ENCODE data around the gene TENM3.
"Not testable (repeated sequence)": the region's sequence is repeated elsewhere in the genome, so short reads cannot be mapped to it uniquely, and the experiment has no call there.

TENM3 gene

DNA sequence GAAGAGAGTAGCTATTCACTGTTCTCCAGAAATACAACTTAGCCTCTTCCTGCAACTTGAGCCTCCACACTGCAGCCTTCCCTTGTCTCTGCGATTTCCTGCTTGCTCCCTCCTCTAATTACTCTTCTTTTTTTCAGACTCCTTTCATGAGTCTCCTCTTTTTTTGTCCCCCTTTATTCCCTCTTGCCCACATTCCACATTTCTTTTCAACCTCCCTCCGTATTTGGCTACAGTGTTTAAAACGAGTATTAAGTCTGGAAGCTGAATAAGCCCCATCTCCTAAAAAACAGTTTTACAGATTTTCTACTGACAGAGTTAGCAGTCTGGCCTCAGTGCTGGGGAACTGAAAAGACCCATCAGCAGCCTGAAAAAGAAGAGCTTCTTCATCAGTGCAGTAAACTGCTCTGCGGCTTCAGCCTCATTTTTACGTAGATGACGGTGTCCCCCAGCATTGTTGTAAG lies 141.5 kb downstream of the TENM3 start:
- TF ChIP-seq, protein P1, sequence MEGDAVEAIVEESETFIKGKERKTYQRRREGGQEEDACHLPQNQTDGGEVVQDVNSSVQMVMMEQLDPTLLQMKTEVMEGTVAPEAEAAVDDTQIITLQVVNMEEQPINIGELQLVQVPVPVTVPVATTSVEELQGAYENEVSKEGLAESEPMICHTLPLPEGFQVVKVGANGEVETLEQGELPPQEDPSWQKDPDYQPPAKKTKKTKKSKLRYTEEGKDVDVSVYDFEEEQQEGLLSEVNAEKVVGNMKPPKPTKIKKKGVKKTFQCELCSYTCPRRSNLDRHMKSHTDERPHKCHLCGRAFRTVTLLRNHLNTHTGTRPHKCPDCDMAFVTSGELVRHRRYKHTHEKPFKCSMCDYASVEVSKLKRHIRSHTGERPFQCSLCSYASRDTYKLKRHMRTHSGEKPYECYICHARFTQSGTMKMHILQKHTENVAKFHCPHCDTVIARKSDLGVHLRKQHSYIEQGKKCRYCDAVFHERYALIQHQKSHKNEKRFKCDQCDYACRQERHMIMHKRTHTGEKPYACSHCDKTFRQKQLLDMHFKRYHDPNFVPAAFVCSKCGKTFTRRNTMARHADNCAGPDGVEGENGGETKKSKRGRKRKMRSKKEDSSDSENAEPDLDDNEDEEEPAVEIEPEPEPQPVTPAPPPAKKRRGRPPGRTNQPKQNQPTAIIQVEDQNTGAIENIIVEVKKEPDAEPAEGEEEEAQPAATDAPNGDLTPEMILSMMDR (IDR thresholded peaks at IDR 0.05; ENCODE audit: low read depth, low read length) = no peak
- H3K4me3 ChIP-seq (ENCODE audit: low read depth, low read length) = no peak overlapping the region

DNA sequence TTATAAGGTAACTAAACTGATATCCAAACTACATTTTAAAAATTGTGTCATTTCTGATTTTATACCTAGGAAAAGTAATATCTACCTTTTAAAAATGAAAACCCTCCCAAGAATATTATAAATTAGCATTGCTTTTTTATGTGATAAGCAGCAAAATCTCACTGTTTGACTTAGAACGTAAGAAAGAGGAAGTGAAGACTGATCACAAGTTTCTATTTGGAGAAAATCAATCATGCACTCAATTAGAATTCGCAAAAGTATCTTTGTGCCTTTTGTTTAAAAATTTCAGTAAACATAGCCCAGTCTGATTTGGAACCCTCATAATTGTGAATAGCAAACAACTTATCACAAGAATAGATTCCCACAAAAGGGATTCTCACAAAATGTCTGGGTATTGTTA lies 142.7 kb downstream of the TENM3 start:
- TF ChIP-seq, protein P1 (IDR thresholded peaks at IDR 0.05; ENCODE audit: low read depth, low read length) = no peak

DNA sequence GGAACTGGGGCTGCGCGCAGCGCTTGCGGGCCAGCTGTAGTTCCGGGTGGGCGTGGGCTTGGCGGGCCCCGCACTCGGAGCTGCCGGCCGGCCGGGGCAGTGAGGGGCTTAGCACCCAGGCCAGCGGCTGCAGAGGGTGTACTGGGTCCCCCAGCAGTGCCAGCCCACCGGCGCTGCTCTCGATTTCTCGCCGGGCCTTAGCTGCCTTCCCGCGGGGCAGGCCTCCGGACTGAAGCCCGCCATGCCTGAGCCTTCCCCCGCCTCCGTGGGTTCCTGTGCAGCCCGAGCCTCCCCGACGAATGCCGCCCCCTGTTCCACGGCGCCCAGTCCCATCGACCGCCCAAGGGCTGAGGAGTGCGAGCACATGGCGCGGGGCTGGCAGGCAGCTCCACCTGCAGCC lies 143.4 kb downstream of the TENM3 start:
- H3K4me3 ChIP-seq (ENCODE audit: low read depth, low read length) = not testable (repeated sequence)

More for the DNA sequence above, 142.7 kb downstream of the TENM3 start:
- H3K4me3 ChIP-seq (ENCODE audit: low read depth, low read length) = no peak overlapping the region

DNA sequence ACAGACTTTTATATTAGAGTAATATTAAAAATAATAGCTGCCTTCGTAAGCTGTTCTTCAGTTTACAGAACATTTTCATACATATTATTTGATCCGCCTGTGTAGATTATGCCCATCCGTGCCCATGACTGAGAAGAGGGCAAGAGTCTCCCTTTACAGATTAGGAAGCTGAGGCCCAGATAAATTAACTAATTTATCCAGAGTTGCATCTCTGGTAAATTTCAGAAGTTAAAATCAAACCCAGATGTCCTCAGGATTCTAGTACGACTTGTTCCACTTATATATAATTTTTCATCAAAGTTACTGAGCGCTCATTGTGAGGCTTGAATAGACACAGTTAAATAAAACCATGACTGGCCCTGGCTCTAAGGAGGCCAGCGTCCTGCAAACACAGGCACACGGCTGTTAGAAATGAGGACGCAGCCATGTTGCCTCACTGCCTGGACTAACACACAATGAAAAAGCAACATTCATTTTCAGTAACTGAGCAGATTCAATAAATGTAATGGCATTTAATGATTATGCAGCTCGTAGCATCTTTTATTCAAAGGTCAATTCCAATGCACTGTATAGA lies 148.0 kb downstream of the TENM3 start:
- TF ChIP-seq, protein P1 (IDR thresholded peaks at IDR 0.05; ENCODE audit: low read depth, low read length) = no peak
- H3K4me3 ChIP-seq (ENCODE audit: low read depth, low read length) = no peak overlapping the region

DNA sequence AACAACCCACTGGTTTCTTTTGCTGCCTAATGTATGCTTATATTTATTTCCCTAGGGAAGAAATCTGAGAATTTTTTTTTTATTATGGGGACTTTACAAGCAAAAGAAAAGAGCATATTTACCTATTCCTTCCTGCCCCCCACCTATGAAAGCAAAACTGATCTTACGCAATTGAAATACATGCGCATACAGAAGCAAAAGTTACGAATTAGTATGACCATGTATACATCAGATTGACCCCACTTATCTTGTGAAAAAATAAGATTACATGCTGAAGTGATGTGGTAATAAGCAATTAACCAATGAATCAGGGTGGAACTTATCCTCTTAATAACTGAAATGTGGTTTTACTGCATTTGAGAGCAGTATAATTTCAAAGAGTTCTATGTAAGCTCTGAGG lies 151.0 kb downstream of the TENM3 start:
- TF ChIP-seq, protein P1 (IDR thresholded peaks at IDR 0.05; ENCODE audit: low read depth, low read length) = no peak
- no peak overlapping the region for H3K4me3 ChIP-seq (ENCODE audit: low read depth, low read length)

DNA sequence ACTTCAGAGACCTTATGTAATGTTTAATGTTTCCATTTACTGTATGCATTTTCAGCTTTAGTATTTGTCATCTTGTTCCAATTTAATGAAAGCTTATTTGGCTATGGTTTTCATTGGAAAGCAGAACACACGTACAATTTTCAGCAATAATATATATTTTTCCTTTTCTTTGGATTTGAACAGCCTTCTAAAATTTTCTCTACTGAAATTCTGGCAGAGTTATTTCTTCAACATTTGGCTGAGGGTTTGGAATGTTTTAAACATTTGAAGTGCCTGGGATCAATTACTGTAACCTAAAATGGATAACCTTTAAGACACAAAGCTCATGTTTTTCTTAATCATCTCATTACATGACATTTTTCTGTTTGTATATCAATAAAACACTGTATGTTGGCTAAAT lies 156.9 kb downstream of the TENM3 start:
- TF ChIP-seq, protein P1 (IDR thresholded peaks at IDR 0.05; ENCODE audit: low read depth, low read length) = no peak
- no peak overlapping the region for H3K4me3 ChIP-seq (ENCODE audit: low read depth, low read length)

DNA sequence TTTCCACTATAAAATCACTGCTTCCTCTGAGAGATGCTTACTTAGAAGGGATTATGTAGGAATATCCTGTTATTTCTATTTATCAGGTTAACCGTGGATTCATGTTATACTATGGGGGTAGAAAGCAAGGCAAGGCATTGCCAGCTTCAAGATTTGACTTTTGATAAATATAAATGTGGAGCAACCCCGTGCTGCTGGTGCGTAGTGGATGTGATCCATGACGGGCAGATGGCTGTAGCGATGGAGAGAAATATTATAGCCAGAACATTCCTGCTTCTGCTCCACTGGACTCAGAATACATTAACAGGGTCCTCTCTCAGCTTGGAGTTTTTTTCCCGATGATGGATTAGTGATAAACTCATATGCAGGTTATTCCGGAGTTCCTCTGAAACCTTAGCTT lies 157.6 kb downstream of the TENM3 start:
- H3K4me3 ChIP-seq (ENCODE audit: low read depth, low read length) = no peak overlapping the region
- TF ChIP-seq, protein P1 (IDR thresholded peaks at IDR 0.05; ENCODE audit: low read depth, low read length) = no peak

DNA sequence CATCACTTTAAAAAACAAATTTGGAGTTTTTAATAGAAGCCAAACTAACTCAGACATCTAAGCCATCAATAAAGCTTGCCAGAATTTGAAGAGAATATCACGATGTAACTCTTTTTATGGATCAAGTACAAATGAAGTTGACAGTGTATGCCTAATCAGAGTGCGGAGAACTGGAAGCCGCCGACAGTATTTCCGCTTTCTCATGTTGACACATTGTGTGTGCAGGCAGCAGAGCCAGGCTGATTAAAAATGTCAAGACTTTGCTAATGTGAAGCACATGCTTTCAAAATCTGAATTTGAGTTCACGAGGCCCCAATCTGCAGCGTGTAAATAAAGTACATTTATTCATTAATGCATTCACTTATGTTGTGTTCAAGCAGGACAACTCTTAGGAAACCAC lies 161.2 kb downstream of the TENM3 start:
- TF ChIP-seq, protein P1 (IDR thresholded peaks at IDR 0.05; ENCODE audit: low read depth, low read length) = no peak
- H3K4me3 ChIP-seq (ENCODE audit: low read depth, low read length) = no peak overlapping the region
